Measurements from ENCODE around the gene CDRT15.

DNA sequence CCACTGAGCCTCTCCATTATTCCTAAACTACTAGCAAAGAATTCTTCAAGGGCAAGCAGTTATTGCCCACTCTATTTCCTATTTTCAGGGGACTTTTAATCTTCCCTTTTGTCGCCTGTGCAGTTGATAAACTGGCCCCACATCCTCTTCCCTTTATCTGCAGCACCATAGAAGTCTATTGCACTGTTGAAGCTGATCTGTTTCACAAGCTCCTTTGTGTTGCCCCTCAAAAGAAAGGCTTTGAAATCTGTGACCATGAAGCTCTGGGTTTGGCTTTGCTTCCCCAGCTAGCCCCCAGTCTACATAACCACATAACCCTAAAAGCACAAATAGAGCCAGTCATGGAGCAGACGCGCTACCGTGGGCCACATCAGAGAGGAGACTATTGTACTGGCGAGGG, 37.1 kb downstream of the CDRT15 start:
- TF ChIP-seq CTCF (IDR thresholded peaks at IDR 0.05) (no peak), POLR2A (IDR thresholded peaks at IDR 0.05) (no peak)

Measured in tibial nerve (tissue), 3 donors.